Stimulated activated CD4-positive, alpha-beta T cell treated with anti-CD3 and anti-CD28 coated beads, Interleukin-4, amount 100 ng/mL, for 1 hour (primary cell): ENCODE measurements around the gene FANCC.
A peak's percentile ranks its signal among the peaks of the same experiment; 100 is the strongest.

Experiments
- DNase-seq: peaks from one replicate; pipeline ENCODE4 v3.0.0-alpha.2; 2020

The FANCC gene

DNA sequence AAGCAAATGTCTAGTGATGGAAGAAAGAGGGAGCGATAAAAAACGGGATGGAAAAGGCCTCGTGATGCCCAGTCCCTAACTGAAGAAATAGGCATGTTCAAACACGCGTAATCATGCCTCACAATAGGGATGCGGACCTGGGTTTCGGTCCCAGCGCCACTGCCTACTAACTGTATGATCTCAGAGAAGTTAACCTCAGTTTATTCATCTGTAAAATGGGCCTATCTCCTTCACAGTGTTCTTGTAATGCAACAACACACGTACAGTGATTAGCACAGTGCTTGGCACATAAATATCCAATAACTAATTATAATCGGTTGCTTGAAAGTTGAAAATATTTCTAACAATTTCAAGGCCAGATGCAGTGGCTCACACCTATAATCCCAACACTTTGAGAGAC is 181.8 kb downstream of the FANCC start:
- no peak for DNase-seq

DNA sequence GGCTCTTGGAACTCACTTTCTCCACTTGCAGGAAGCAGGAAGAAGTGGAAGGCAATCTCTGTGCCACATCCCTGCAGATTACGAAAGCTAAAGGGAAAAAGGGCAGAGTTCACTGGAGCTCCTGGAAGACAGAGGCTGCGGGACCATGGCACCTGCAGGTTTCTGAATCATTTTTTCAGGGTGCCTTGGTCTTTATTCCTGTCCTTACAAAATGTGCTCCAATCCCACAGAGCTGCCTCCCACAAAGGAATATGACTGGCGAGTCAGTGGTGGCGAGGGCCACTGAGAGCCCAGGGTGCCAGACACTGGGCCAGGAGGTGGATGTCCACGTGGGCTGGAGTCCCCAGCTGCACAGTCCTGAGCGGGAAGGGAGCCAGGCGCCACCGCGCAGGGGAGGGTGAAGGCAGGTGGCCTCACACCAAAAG is 183.0 kb downstream of the FANCC start:
- no peak for DNase-seq

DNA sequence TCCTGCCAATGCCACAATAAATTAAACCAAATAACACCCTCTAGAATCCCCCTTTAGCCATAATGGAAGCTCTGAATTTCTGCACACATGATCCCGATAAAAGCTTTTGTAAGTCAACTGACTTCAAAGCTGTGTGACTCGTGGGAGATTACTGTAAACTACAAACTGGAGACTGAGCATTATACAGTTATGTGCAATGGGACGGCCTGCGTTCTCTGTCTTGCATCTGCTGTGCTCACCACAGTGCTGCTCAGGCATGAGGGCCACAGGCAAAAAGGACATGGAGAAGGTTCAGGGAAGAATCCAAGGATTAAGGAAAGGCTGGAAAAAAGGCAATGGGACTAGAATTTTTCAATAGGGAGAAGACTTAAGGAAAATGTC is 184.2 kb downstream of the FANCC start:
- no peak for DNase-seq

DNA sequence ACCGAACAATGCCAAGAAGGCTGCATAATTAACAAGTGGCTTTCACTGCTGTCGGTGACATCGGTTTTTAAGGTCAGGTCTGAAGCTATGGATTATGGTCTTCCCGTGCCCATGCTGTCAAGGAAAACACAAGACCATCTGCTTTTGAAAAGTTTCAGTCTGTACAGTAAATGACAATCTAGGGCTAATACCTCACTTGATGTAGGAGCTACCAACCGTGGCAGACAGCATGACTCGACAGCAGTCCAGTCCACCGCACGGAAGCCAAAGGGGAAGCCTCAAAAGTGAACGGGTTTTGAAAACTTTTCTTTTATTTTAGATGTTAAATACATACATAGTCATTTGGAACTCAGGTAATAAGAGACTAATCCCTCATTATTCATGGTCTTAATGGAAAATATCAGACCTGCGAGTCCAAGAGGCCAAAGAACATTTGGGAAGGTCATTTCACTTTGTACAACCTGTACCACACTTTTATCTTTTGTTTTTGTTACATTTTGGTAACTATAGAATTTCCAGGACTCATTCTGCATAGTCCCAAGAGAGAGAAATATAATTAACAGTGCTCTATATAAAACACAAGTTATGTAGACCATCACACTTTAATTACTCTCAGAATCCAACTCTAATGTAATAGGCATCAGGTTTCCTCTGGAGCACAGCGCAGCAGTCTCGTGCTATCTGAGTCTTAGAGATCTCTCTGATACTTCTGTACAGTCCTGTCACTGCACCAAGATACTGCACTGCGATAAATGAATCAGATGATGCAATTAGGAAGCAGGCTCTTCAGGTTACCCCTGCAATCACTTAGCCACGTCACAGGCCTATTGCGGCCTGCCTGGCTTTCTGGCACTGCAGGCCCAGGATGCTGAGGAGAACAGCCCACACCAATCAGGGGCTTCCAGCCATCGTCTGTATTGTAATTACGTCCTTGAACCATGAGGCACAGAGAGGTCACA is 184.9 kb downstream of the FANCC start:
- no peak for DNase-seq

DNA sequence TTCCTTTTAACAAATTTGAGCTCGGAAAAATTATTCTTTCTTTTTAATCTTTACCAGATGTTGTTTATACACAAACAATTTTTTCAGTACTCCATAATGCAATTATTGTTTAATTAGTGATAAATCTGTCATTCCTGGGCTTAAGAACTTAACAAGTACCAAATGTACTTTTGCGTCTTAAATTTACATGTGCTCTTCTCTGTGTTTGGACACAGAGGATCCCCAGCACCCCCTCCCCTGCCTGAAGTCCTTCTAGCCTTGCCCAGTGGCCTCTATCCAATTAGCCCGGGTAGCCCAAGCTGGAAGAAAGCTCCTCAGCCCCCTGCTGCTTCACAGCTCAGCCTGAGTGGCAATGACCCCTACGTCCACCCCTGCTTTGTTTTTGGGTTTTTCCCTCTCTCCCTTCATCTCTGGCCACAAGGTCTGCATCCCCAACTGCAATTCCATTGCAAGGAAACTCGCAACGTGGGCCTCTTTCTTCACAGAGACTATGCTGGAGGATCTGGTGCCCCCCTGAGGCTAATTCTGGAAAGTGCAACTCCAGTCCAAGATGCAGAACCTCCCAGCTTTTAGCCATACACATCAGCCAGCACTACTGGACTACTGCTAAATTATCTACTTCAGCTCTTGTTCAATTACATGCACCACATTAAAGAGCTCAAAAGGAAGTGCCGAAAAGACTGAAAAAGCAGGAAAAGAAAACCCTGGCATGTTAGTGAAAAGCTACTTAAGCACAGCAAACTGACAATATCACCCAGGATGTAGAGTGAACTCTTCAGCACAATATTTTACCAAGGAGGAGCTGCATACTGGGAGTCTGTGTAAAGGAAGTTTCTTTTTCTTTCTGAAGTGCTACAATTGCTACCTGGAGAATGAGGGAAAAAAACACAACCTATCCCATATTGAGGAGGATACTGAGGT is 186.2 kb downstream of the FANCC start:
- peak; percentile 45 for DNase-seq

DNA sequence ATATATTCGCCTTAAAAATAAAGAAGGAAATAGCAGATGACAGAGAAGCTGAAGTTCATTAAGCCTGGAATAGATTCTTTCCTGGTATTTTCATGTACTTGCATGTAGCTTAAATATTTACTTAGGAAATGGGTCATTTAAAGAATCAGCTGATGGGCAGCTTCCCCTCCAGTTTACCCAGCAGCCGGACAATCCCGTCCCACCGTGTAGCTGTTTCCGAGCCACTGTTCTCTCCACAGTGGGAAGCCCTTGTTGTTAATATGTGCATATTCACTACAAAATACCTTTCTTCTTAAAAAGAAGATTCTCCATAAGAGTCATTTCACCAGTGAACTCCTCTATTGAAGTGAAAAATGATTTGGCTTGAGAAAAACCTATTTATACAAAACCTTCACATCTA is 187.0 kb downstream of the FANCC start:
- no peak for DNase-seq

DNA sequence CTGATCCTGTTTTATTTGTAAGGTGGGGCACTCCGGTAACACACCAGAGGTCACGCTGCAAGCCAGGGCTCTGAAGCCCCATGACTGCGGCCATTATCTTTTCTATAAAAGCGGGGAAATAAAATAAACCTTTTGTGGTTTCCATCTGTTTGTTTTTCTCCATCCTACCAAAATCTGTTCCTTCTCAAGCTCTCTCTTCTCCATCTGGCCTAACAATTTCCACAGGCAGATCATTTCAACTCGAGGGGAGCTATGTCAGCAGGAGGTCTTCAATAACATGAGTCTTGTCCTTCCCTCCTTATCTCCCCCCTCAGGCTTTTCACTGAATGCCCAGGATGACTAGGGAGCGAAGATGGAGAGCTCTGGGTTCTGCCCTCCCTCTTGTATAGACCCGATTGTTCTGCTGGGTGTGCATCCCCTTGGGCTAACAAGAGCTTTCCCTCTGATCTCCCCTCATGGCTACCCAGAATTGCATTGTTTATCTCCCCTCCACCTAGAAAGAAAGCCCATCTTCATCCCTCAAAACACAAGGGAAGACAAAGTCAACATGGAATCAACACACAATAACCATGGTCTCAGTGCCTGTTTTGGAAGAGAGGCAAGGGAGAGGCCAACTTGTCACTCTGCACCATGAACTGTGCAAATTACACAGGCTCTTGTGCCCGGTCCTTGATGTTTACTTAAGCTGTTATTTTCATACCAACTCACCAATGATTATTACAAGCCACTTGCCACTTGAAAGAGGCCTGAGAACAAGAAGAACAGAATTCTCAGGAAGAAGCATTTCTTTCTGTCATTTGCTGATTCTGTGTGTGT is 187.8 kb downstream of the FANCC start:
- no peak for DNase-seq

DNA sequence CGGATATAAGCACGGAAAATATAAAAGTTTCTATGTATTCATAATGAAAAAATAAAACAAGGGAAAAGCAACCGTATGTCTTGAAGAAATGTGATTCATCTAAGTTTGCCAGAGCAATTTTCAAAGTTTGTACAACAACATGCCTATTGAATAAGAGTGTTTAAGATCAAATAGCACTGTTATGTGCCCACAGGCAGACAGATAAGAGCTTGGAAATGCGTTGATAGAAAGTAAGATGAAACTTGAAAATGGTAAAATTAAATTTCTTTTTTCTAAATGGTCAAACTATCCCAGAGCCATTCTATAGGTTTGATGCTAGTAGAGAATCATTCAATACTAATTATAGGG is 189.4 kb downstream of the FANCC start:
- no peak for DNase-seq

DNA sequence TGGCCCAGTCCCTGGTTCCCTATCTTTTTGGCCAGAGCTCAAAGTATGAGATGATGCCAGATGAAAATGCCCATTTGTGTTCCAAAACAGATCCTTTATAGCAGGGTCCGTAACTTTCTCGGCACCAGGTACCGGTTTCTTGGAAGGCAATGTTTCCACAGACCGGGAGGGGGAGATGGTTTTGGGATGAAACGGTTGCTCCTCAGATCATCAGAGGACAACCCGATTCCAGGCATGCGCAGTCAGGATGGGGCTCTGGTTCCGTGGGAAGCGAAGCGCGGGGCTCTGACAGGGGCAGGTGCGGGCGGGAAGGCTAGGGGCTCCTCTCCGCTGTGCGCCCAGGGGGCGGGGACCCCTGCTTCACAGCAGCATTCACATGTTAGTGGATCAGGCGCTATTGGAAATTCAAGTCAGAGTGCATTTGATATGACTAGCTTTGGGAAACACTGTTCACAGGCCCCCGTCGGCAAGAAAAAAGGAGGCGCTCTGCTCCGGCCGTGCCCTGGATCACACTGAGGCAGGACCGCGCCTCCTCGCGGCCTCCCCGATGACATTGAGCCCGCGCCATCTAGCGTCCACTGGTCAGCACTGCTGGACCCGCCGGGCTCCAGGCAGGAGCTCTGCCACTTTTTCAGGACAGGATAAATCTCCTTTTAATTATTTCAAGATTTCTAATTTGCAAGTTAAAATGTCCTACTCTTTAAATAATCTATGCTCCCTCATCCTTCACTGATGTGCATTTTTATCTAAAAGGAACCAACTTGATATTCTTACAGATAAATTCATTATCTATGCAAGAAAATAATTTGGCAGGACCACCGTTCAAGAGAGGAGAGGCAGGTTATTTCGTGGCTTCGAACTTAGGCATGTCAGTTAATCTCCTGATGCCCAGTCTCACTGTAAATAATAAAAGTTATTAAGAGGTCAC is 190.0 kb downstream of the FANCC start:
- DNase-seq: peak; percentile 72

DNA sequence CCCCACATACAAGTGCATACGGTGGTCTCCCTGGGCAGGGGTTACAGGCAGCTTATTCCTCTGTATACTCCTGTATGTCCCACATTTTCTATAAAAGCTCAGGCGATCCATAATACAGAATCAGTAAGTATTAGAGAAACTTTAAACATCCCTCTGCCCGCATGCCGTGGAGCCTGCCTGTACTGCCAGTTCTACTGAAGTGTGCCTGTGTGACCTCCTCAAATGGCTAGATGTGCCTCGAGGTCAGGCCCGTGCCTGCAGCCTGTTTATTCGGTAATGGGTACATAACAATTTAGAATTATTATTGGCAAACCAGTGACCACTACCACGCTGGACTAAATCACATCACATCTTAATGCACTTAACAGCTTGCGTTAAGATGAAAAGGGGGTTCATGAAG is 190.8 kb downstream of the FANCC start:
- no peak for DNase-seq

DNA sequence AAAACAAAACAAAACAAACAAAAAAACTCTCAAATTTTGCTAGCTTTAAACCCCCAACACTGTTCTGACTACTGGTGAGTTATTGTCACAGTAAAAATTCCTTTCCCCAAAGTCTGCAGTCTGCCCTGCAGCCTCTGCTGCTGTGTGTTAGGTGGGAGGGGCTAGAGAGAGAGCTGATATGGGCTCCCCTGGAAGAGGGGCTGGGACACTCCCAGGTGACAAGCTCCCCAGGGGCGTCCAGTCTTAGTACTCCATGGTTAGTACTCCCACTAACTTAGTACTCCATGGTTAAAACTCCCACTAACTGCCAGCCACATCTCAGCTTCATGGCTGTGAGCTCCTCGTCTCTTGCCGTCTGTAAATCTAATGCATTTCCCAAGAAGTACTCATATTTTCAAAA is 191.9 kb downstream of the FANCC start:
- DNase-seq: no peak

DNA sequence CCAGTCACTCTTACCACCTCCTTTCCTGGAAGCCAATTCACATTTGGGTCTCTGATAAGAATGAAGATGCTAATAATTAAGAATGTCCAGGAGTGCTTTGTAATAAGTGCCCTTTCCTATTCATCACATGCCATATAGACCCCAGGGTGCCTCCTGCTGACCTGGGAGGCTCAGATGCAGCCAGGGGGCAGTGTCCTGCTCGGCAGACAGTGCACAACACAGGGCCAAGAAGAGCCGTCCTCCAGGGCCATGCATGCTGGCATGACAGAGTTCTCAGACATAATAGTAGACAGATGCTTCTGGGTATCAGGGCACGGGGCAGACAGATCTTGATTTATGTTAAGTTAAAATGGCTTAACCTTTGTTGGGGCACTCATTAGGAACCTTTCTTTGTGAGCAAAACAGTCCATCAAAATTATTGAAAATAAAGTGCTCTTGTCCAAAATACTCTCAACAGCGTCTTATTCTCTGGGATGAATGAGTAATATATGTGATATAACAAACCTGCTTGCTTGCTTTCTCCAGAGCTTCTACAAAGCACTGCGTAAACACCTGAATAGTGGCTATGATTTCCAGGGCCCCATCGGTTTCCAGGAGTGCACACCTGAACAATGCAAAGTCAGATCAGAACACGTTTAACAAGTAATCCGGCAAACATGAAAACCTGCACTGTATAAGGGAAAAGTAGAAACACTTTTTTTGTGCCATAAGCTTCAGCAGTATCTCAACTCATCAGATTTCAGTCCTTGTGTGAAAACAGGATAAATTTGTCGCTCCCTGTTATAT is 192.7 kb downstream of the FANCC start:
- DNase-seq: no peak

DNA sequence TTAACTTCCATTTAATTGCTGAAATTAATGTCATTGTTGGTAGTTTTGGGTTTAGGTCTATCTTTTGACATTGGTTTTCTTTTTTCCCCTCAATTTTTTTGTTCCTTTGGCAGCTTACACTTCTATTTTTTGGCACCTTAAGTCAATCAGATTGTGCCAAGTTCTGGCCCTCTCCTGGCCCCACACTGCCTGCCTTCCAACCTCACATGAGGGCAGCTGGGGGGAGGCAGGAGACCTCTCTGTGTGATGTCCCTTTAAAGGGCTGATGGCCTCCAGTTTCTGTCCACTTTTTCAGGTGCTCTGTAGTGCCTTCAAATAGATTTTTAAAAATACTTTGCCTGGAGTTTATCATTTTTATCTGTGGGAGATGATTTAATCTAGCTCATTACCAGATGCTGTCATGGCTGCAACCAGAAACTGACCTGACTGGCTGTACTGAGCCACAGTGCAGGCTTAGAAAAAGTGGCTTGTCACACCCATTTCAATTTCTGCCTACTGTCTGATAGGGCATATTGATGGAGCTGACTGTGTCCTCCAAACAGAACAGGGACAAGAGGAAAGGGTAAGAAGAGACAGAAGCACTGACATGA is 196.6 kb downstream of the FANCC start:
- DNase-seq: no peak

DNA sequence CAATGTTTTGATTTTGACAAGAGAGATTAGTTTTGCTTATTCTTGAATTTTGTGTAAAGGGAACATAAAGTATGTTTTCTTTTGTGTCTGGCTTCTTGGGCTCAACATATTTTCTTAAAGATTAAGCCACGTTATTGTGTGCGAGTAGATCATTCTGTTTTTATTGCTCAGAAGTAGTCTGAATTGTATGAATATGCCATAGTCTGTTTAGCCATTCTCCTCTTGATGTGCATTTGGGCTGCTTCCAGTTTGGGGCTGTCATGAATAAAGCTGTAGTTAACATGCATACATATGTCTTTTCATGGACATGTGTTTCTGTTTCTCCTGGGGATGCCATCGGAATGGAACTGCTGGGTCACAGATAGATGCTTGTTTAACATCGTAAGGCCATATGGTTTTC is 198.9 kb downstream of the FANCC start:
- no peak for DNase-seq

DNA sequence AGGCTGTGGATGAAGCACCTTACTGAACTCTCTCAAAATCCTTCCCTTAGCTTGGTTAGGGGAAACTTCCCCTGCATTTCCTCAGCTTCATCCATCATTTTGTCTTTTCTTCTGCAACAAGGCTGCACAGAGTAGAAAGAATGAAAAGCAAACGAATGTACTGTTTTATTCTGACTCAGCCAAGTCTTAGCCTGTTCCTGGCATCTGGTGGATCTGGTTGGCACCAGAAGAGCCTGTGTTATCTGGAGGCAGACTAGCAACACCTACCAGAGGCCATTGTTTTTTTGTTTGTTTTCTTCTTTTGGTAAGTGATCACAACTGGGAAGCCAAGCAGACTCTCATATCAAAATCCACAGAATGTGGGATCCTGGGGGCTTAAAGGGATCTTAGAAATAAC is 200.7 kb downstream of the FANCC start:
- DNase-seq: no peak

DNA sequence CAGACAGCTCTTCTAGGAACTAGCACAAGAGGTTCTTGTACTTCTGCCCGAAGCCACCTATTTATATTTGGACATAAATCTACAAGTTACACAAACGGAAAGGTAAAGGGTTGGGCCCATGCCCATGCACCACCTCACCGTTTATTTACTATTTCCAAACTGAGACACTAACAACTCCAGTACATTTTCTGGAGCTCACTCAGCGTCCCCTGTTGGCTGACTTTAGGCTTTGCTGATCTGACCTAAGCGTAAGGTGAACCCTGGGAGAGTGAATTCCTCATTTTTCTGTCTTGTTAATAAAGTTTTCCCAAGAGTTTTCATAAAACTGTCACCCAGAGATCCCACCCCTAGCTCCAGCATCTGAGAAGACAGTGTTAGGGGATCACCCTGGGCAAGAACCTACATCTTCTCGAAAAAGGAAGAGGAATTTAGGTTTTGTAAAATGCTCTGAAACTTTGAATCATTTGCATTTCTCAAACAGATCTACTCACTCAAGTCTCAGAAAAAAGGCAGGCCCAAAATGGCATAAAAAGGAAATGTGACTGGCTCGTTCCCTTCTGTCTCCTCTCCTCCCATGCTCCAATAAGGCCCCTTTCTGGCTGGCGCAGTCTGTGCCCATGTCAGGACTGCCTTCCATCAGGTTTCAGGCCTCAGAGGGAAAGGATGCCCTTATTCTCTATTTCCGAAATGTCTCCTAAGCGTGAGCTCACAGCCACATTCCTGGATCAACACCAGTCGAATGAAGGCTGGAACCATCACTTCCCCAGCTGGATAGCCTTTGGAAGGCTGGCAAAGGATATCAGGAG is 201.3 kb downstream of the FANCC start:
- no peak for DNase-seq

DNA sequence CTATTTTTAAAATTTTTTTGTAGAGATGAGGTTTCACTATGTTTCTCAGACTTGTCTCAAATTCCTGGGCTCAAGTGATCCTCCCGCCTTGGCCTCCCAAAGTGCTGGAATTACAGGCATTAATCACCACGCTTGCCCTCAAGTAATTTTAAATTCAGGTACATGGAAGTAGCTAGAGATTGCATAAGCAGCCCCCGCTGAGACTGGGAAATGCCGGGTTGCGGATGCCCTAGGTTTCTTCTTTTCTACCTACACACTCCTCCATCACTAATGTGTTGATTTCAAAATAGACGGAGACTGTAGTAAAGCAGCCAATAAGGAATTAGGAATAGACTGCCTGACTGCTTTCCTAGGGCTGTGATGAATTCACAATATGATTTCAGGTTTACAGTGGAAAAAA is 202.4 kb downstream of the FANCC start:
- DNase-seq: no peak

DNA sequence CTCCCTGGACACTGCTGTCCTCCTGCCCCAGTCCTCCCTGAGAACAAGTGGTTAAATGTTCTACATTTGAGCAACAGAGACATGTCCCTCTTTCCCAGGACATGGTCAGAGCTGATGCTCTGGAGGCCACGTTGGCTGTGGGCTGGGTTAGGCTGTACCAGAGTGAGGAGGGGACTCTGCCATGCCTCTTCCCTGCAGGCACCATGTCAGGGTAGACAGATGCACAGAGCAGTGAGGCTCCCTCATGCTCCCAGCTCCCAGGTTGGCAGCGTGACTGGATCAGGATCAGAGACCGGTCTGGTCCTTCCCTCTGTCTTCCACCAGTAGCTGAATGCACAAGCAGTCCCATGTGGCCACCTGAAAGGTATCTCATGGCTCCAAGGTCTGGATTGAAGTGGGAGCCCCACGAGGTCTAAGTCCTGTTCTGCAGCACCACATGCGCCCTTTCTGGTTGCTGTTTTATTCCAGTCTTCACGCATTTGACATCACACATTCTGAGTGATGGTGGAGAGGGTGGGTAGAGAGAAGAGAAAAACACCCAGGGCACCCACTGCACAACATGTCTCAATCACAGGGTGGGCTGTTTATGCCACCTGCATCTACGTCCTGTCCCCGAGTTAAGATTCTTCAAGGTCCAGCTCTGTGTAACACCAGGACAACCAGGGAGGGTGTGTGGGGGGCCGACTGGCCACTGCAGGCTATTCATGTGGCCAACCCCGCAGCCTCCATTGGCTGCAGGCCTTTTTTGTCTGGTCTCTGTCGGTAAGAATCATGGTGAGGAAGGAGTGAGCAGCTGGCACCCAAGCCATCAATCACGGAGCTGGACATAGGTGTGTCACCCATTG is 204.9 kb downstream of the FANCC start:
- DNase-seq: no peak

DNA sequence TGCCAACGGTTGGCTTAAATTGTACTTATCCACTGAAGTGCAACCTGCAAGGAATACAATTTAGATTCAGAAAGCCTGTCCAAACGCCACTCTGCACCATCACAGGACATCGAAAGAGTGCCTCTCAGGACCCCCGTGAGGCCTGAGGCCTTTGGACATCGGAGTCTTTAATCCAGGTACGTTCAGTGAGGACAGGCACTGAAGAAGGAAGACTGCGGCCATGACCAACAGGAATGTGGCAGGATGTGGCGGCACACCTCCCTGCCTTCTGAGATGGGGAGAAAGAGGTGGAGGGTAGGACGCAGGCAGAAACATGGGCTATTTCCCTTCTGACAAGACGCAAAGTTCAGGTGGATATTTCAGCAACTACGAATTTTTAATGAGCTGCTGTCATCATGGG is 205.8 kb downstream of the FANCC start:
- DNase-seq: no peak
